HG03095 (cell line): ENCODE data around the gene COMMD4.
"Not testable (repeated sequence)": the region's sequence is repeated elsewhere in the genome, so short reads cannot be mapped to it uniquely, and the experiment has no call there.

ENCODE experiments used
- ATAC-seq: cut with Tn5 transposase; IDR thresholded peaks from one replicate; pipeline ENCODE4 v1.9.1; 2021; ENCODE audit warnings: moderate library complexity; ENCODE audit not compliant: unreplicated experiment

COMMD4 gene

GRCh38 chr15:75335705-75336355, at the start of gene COMMD4:
COMMD4 (plus strand) TSS chr15:75336063; CDS start chr15:75336090, 27 bp downstream.
- ATAC-seq, result no peak

GRCh38 chr15:75293660-75294059, 42.2 kb upstream of the COMMD4 start:
- ATAC-seq, result not testable (repeated sequence)

GRCh38 chr15:75298541-75299310, 37.1 kb upstream of the COMMD4 start:
- not testable (repeated sequence) for ATAC-seq

DNA sequence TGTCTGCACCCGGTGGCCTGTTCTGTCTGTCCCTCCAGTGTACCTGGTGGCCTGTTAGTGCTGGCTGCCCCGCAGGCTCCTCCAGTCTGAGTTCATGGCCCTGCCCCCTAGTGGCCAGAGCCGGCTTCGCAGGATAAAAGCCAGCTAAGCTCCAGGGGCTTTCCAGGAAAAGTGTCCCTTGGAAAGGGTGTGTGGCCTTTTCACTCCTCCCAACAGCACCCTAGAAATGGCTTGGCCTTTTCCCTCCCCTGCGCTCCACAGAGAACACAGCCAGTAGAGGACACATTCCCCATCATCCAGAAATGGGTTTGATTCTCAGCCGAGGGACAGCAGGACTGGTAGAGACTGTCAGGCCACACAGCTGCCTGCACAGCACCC, 36.6 kb upstream of the COMMD4 start:
- ATAC-seq, result not testable (repeated sequence)

- ATAC-seq, result not testable (repeated sequence)
These were observed 35.8 kb upstream of the COMMD4 start for GRCh38 chr15:75300026-75300425.

- no peak for ATAC-seq
These were observed 33.5 kb upstream of the COMMD4 start for GRCh38 chr15:75302318-75302717.

DNA sequence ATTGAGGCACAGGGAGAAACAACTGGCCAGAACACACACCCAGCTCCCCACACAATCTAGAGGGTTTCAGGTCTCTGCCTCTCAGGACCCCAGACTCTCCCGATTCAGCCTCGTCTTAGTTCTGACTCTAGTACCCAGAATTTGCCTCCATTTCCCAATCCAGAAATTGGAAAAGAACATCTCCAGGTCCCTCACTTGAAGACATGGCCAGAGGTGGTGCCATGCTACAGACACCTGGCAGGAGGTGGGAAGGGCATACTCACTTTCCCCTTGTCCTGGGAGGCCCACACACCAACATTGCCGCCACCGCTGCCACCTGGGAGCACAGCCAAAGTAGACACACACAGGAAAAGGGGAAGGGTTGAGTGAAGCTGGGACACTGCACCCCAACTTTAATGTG, 33.1 kb upstream of the COMMD4 start:
- not testable (repeated sequence) for ATAC-seq

GRCh38 chr15:75306188-75306587, 29.7 kb upstream of the COMMD4 start:
- ATAC-seq, result no peak

- no peak for ATAC-seq
These were observed 28.0 kb upstream of the COMMD4 start for GRCh38 chr15:75307778-75308390.

DNA sequence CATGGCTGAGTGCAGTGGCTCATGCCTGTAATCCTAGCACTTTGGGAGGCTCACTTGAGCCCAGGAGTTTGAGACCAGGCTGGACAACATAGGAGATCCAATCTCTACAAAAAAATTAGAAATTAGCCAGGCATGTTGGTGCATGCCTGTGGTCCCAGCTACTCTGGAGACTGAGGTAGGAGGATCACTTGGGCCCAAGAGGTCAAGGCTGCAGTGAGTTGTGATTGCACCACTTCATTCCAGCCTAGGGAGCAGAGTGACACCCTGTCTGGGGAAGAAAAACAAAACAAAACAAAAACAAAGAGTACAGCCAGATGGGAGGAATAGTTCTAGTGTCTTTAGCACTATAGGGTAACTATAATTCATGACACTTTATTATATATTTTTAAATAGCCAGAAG, 26.2 kb upstream of the COMMD4 start:
- no peak for ATAC-seq

GRCh38 chr15:75312548-75312947, 23.3 kb upstream of the COMMD4 start:
- not testable (repeated sequence) for ATAC-seq

GRCh38 chr15:75313116-75313845, 22.6 kb upstream of the COMMD4 start:
- ATAC-seq, result no peak

- ATAC-seq, result no peak
These were observed 21.1 kb upstream of the COMMD4 start for GRCh38 chr15:75314552-75315290.

GRCh38 chr15:75319231-75319897, 16.5 kb upstream of the COMMD4 start:
- not testable (repeated sequence) for ATAC-seq

- ATAC-seq, result no peak
These were observed 14.2 kb upstream of the COMMD4 start for GRCh38 chr15:75321711-75322110.

DNA sequence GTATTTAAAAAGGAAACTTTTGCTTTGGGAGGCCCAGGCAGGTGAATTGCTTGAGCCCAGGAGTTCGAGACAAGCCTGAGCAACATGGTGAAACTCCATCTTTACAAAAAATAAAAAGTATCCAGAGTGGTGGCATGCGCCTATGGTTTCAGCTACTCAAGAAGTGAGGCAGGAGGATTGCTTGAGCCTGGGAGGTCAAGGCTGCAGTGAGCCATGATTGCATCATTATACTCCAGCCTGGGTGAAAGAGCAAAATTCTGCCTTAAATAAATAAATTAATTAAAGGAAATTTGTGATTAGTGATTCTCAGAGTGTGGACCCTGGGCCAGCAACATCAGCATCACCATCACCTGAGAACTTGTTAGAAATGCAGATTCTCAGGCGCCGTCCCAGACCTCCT, 9.9 kb upstream of the COMMD4 start:
- no peak for ATAC-seq

DNA sequence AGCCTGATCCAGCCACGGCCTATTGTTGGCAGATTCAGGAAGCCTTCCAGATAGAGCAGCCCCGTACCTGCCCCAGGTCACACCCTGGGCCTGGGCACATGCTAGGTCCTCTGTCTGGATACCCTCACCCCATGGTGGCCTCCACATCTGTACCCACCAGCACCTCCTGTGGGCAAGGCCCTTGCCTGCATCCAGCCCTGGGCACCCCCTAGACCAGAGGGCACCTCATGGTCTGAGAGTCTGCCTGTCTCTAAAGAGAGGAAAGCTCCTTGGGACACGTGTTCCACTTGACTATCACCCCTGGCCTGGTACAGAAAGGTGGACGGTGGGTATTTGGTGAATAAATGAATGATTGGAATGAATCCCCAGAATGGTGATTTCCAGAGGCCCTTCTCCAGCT, 8.9 kb upstream of the COMMD4 start:
- no peak for ATAC-seq

DNA sequence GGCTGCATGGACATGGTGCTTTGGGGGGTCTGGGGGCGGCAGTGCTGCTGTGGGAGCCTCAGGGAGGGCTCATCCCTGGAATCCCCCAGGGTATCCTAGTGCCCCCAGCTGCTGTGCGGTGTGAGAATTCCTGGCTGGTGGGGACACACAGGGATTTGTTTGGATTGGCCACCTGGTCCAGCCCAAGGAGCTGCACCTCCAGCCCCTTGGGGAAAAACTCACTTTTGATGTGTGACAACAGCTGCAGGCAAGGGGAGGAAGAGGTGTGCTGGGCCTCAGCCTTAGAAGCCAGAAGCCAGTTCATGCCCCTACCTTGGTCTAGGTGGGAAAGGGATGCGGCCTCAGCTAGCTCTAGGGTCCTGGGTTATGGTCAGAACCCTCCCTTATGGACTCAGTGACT, 8.4 kb upstream of the COMMD4 start:
- ATAC-seq, result no peak

DNA sequence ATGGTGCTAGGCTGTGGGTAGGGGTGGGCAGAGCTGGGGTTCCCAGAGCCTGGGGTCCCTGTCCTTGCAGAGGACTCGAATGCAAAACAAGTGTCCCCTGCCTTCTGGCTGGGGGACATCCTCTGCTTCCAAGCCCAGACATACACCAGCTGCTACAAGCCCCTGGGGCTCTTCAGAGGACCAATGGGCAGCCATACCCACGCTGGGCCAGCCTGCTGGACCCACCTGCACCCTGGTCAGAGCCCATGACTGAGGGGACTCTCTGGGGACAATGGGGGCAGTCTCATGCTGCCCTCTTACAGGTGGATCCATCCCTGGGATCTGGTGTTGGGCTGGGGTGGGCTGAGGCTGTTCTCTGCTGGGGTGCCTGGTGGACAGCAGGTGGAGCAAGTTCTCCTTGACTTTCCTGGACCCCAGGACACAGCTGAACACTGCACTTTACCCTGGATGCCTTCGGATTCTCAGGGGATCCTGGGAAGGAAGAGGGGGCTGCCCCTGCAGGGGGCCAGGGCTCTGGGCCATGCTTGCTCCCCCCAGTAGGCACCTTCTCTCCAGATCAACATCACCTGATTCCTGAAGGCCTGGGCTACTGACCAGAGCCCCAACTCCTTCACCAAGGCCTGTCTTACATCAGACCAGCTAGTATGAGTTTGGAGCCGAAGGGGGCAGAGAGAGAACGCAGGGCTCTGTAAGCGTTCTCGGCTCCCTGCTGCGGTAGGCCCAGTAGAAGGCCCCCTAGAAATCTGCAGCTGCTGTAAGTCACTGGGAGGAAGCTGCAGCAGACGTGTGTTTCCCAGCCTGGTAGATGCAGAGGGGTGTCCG, 7.2 kb upstream of the COMMD4 start:
- no peak for ATAC-seq
